Activated CD4-positive, alpha-beta T cell treated with anti-CD3 and anti-CD28 coated beads, Interleukin-2, amount 50 U/mL, for 4 hours (primary cell): ENCODE data around the gene MREG.
"Not testable (repeated sequence)": the region's sequence is repeated elsewhere in the genome, so short reads cannot be mapped to it uniquely, and the experiment has no call there.

Experiments used
- DNase-seq, 2 experiments: peaks; one replicate each; pipeline ENCODE4 v3.0.0-alpha.2; 2020

Gene MREG

GRCh38 chr2:216018709-216019108 is 5.4 kb upstream of the MREG start:
- no peak for DNase-seq

GRCh38 chr2:216017365-216017764 is 4.0 kb upstream of the MREG start:
- DNase-seq: peak; percentile 9 to 14

- DNase-seq: no peak
Observed at GRCh38 chr2:216016581-216016980, 3.2 kb upstream of the MREG start.

- peak; percentile 9 to 15 for DNase-seq
Observed at GRCh38 chr2:216015722-216016464, 2.5 kb upstream of the MREG start.

- no peak for DNase-seq
Observed at GRCh38 chr2:216014986-216015385, 1.6 kb upstream of the MREG start.

GRCh38 chr2:216014006-216014405 is 655 bp upstream of the MREG start:
- no peak for DNase-seq

GRCh38 chr2:216012830-216013079 is 596 bp downstream of the MREG start:
- no peak for DNase-seq

GRCh38 chr2:216012133-216012829 is 1.1 kb downstream of the MREG start:
- no peak for DNase-seq

GRCh38 chr2:216009215-216009614 is 4.1 kb downstream of the MREG start:
- not testable (repeated sequence) for DNase-seq

GRCh38 chr2:216008387-216008786 is 5.0 kb downstream of the MREG start:
- DNase-seq: no peak

GRCh38 chr2:216006164-216006663 is 7.1 kb downstream of the MREG start:
- DNase-seq: peak in 1 of 2 experiments; percentile 11

GRCh38 chr2:216004697-216005283 is 8.6 kb downstream of the MREG start:
- no peak for DNase-seq

- no peak for DNase-seq
Observed at GRCh38 chr2:216003876-216004696, 9.3 kb downstream of the MREG start.

- no peak for DNase-seq
Observed at GRCh38 chr2:216002693-216003092, 10.7 kb downstream of the MREG start.

- DNase-seq: no peak
Observed at GRCh38 chr2:216002101-216002678, 11.2 kb downstream of the MREG start.

- no peak for DNase-seq
Observed at GRCh38 chr2:216001216-216002100, 11.9 kb downstream of the MREG start.

- DNase-seq: no peak
Observed at GRCh38 chr2:215998636-215999035, 14.7 kb downstream of the MREG start.

GRCh38 chr2:215997219-215997618 is 16.1 kb downstream of the MREG start:
- no peak for DNase-seq

- DNase-seq: no peak
Observed at GRCh38 chr2:215994911-215995310, 18.4 kb downstream of the MREG start.

GRCh38 chr2:215988556-215989207 is 24.7 kb downstream of the MREG start:
- DNase-seq: not testable (repeated sequence)

GRCh38 chr2:215985257-215985656 is 28.1 kb downstream of the MREG start:
- DNase-seq: no peak
